ENCODE results near the gene ARHGAP31.
"Not testable (repeated sequence)": the region's sequence is repeated elsewhere in the genome, so short reads cannot be mapped to it uniquely, and the experiment has no call there.

The ARHGAP31 gene

GRCh38 chr3:119342176-119342575 lies 48.0 kb downstream of the ARHGAP31 start:
- no peak overlapping the region for H3K9ac ChIP-seq (ENCODE audit: low read depth, low read length)
- no peak overlapping the region for H3K27ac ChIP-seq (ENCODE audit: low read length)
- H3K4me3 ChIP-seq (ENCODE audit: low read length) = no peak overlapping the region
- H3K4me1 ChIP-seq (ENCODE audit: insufficient read depth, low read length) = peaks cover 3% of the 10 kb centered on the region; the same call in 1 of the 2 replicates
- H3K9me3 ChIP-seq (ENCODE audit: insufficient read depth, low read depth, low read length) = 0 out of 2 replicates have a peak, but pooled peaks cover 1% of the 10 kb centered on the region
- no peaks in the 10 kb centered on the region for H3K36me3 ChIP-seq (ENCODE audit: insufficient read depth, low read depth, low read length)
- no peaks in the 10 kb centered on the region; the same call in 1 of the 2 replicates for H3K27me3 ChIP-seq (ENCODE audit: insufficient read depth, low read length)

- Histone ChIP-seq H3K36me3 (ENCODE audit: insufficient read depth, low read depth, low read length) (no peaks in the 10 kb centered on the region), H3K27ac (ENCODE audit: low read length) (no peak overlapping the region), H3K9me3 (ENCODE audit: insufficient read depth, low read depth, low read length) (no peaks in the 10 kb centered on the region), H3K4me3 (ENCODE audit: low read length) (no peak overlapping the region), H3K27me3 (ENCODE audit: insufficient read depth, low read length) (no peaks in the 10 kb centered on the region; the same call in 1 of the 2 replicates), H3K4me1 (ENCODE audit: insufficient read depth, low read length) (peaks cover 8% of the 10 kb centered on the region; the same call in 1 of the 2 replicates), H3K9ac (ENCODE audit: low read depth, low read length) (no peak overlapping the region)
These were observed 49.5 kb downstream of the ARHGAP31 start for GRCh38 chr3:119343719-119344118.

GRCh38 chr3:119346076-119346496 lies 51.9 kb downstream of the ARHGAP31 start:
- H3K4me3 ChIP-seq (ENCODE audit: low read length) = no peak overlapping the region
- no peaks in the 10 kb centered on the region; the same call in 1 of the 2 replicates for H3K27me3 ChIP-seq (ENCODE audit: insufficient read depth, low read length)
- no peaks in the 10 kb centered on the region for H3K9me3 ChIP-seq (ENCODE audit: insufficient read depth, low read depth, low read length)
- H3K27ac ChIP-seq (ENCODE audit: low read length) = no peak overlapping the region
- H3K4me1 ChIP-seq (ENCODE audit: insufficient read depth, low read length) = peaks cover 26% of the 10 kb centered on the region
- no peak overlapping the region for H3K9ac ChIP-seq (ENCODE audit: low read depth, low read length)
- H3K36me3 ChIP-seq (ENCODE audit: insufficient read depth, low read depth, low read length) = no peaks in the 10 kb centered on the region

GRCh38 chr3:119347036-119347435 lies 52.9 kb downstream of the ARHGAP31 start:
- Histone ChIP-seq H3K27ac (ENCODE audit: low read length) (no peak overlapping the region), H3K9me3 (ENCODE audit: insufficient read depth, low read depth, low read length) (no peaks in the 10 kb centered on the region), H3K4me1 (ENCODE audit: insufficient read depth, low read length) (peaks cover 35% of the 10 kb centered on the region), H3K4me3 (ENCODE audit: low read length) (no peak overlapping the region), H3K9ac (ENCODE audit: low read depth, low read length) (no peak overlapping the region), H3K27me3 (ENCODE audit: insufficient read depth, low read length) (no peaks in the 10 kb centered on the region; the same call in 1 of the 2 replicates), H3K36me3 (ENCODE audit: insufficient read depth, low read depth, low read length) (no peaks in the 10 kb centered on the region)

- Histone ChIP-seq H3K4me3 (ENCODE audit: low read length) (peak overlapping the region; percentile 56), H3K27ac (ENCODE audit: low read length) (peak overlapping the region; percentile 81)
These were observed 55.3 kb downstream of the ARHGAP31 start for GRCh38 chr3:119349354-119350041.

GRCh38 chr3:119350114-119350513 lies 55.9 kb downstream of the ARHGAP31 start:
- peak overlapping the region; percentile 56 for H3K4me3 ChIP-seq (ENCODE audit: low read length)
- H3K4me1 ChIP-seq (ENCODE audit: insufficient read depth, low read length) = peaks cover 41% of the 10 kb centered on the region
- peak overlapping the region; percentile 81 for H3K27ac ChIP-seq (ENCODE audit: low read length)
- no peaks in the 10 kb centered on the region; the same call in 1 of the 2 replicates for H3K27me3 ChIP-seq (ENCODE audit: insufficient read depth, low read length)
- H3K9me3 ChIP-seq (ENCODE audit: insufficient read depth, low read depth, low read length) = no peaks in the 10 kb centered on the region
- no peaks in the 10 kb centered on the region for H3K36me3 ChIP-seq (ENCODE audit: insufficient read depth, low read depth, low read length)
- H3K9ac ChIP-seq (ENCODE audit: low read depth, low read length) = peak overlapping the region; percentile 78

More at GRCh38 chr3:119349354-119350041, 55.3 kb downstream of the ARHGAP31 start:
- H3K9ac ChIP-seq (ENCODE audit: low read depth, low read length) = peak overlapping the region; percentile 78
- no peaks in the 10 kb centered on the region for H3K9me3 ChIP-seq (ENCODE audit: insufficient read depth, low read depth, low read length)
- peaks cover 41% of the 10 kb centered on the region for H3K4me1 ChIP-seq (ENCODE audit: insufficient read depth, low read length)
- H3K36me3 ChIP-seq (ENCODE audit: insufficient read depth, low read depth, low read length) = no peaks in the 10 kb centered on the region
- no peaks in the 10 kb centered on the region; the same call in 1 of the 2 replicates for H3K27me3 ChIP-seq (ENCODE audit: insufficient read depth, low read length)

GRCh38 chr3:119351581-119351980 lies 57.4 kb downstream of the ARHGAP31 start:
- Histone ChIP-seq H3K4me3 (ENCODE audit: low read length) (no peak overlapping the region), H3K27ac (ENCODE audit: low read length) (no peak overlapping the region), H3K36me3 (ENCODE audit: insufficient read depth, low read depth, low read length) (no peaks in the 10 kb centered on the region), H3K27me3 (ENCODE audit: insufficient read depth, low read length) (no peaks in the 10 kb centered on the region), H3K4me1 (ENCODE audit: insufficient read depth, low read length) (peaks cover 39% of the 10 kb centered on the region), H3K9me3 (ENCODE audit: insufficient read depth, low read depth, low read length) (no peaks in the 10 kb centered on the region), H3K9ac (ENCODE audit: low read depth, low read length) (peak overlapping the region; percentile 3; the same call in 1 of the 2 replicates)

GRCh38 chr3:119352034-119352609 lies 57.9 kb downstream of the ARHGAP31 start:
- no peaks in the 10 kb centered on the region for H3K9me3 ChIP-seq (ENCODE audit: insufficient read depth, low read depth, low read length)
- H3K27ac ChIP-seq (ENCODE audit: low read length) = no peak overlapping the region
- H3K4me3 ChIP-seq (ENCODE audit: low read length) = no peak overlapping the region
- H3K36me3 ChIP-seq (ENCODE audit: insufficient read depth, low read depth, low read length) = no peaks in the 10 kb centered on the region
- H3K27me3 ChIP-seq (ENCODE audit: insufficient read depth, low read length) = no peaks in the 10 kb centered on the region
- H3K4me1 ChIP-seq (ENCODE audit: insufficient read depth, low read length) = peaks cover 43% of the 10 kb centered on the region
- peak overlapping the region; percentile 3; the same call in 1 of the 2 replicates for H3K9ac ChIP-seq (ENCODE audit: low read depth, low read length)

GRCh38 chr3:119352863-119353527 lies 58.8 kb downstream of the ARHGAP31 start:
- Histone ChIP-seq H3K4me3 (ENCODE audit: low read length) (no peak overlapping the region), H3K9ac (ENCODE audit: low read depth, low read length) (no peak overlapping the region), H3K27me3 (ENCODE audit: insufficient read depth, low read length) (no peaks in the 10 kb centered on the region), H3K4me1 (ENCODE audit: insufficient read depth, low read length) (peaks cover 43% of the 10 kb centered on the region), H3K36me3 (ENCODE audit: insufficient read depth, low read depth, low read length) (no peaks in the 10 kb centered on the region), H3K27ac (ENCODE audit: low read length) (no peak overlapping the region), H3K9me3 (ENCODE audit: insufficient read depth, low read depth, low read length) (no peaks in the 10 kb centered on the region)

- H3K27ac ChIP-seq (ENCODE audit: low read length); H3K4me3 ChIP-seq (ENCODE audit: low read length); H3K9ac ChIP-seq (ENCODE audit: low read depth, low read length); H3K36me3 ChIP-seq (ENCODE audit: insufficient read depth, low read depth, low read length); H3K9me3 ChIP-seq (ENCODE audit: insufficient read depth, low read depth, low read length); H3K27me3 ChIP-seq (ENCODE audit: insufficient read depth, low read length): not testable (repeated sequence)
- peaks cover 42% of the 10 kb centered on the region for H3K4me1 ChIP-seq (ENCODE audit: insufficient read depth, low read length)
These were observed 61.4 kb downstream of the ARHGAP31 start for GRCh38 chr3:119355608-119356007.

GRCh38 chr3:119356646-119357045 lies 62.5 kb downstream of the ARHGAP31 start:
- no peaks in the 10 kb centered on the region for H3K27me3 ChIP-seq (ENCODE audit: insufficient read depth, low read length)
- H3K4me3 ChIP-seq (ENCODE audit: low read length) = no peak overlapping the region
- H3K9me3 ChIP-seq (ENCODE audit: insufficient read depth, low read depth, low read length) = no peaks in the 10 kb centered on the region
- H3K4me1 ChIP-seq (ENCODE audit: insufficient read depth, low read length) = peaks cover 36% of the 10 kb centered on the region
- no peak overlapping the region for H3K27ac ChIP-seq (ENCODE audit: low read length)
- H3K36me3 ChIP-seq (ENCODE audit: insufficient read depth, low read depth, low read length) = no peaks in the 10 kb centered on the region
- no peak overlapping the region for H3K9ac ChIP-seq (ENCODE audit: low read depth, low read length)
